IMR-90 (cell line): Measurements from ENCODE around the gene TMEM45A. TPM values are rescaled to one million over a fixed set of nuclear protein-coding genes. Genes with fewer than 3 reads are reported as not detected.

ENCODE experiments used
- ATAC-seq: fragments of 200-7000 bp; cut with Tn5 transposase; 2 replicates; pipeline ENCODE4 v1.9.1; 2020; ENCODE audit warnings: low read depth, mild to moderate bottlenecking, moderate library complexity
- BruUV-seq: library from RNA; stranded (reverse); fragments of 400-500 nt; replicated peaks from 2 replicates; lab custom pipeline; 2021; lab: Mats Ljungman, UMichigan
- CTCF ChIA-PET: fragments of 300-600 bp; formaldehyde crosslinking; extraction: SDS; loops from one replicate; lab custom pipeline; 2021; ENCODE audit warnings: antibody characterized with exemption; lab: Yijun Ruan, JAX
- POLR2A ChIA-PET: fragments of 300-600 bp; sonication (Branson Sonifier 250); formaldehyde crosslinking; loops from one replicate; lab custom pipeline; 2022; ENCODE audit warnings: antibody characterized with exemption; ENCODE audit not compliant: unreplicated experiment; lab: Charles Lee
- DNase-seq: peaks from one replicate; pipeline ENCODE4 v3.0.0; 2013
- H2AFZ ChIP-seq: replicated peaks from 2 replicates; pipeline ENCODE3; 2013; ENCODE audit warnings: low read length, mild to moderate bottlenecking; ENCODE audit not compliant: poor library complexity
- H2AK5ac ChIP-seq: 2 replicates; pipeline ENCODE4 v1.6.1; 2013; ENCODE audit warnings: low read depth, low read length, inconsistent platforms
- H2AK9ac ChIP-seq: replicated peaks from 2 replicates; pipeline ENCODE3; 2013; ENCODE audit warnings: mild to moderate bottlenecking, low read depth, low read length, moderate library complexity; ENCODE audit not compliant: poor library complexity
- H2BK120ac ChIP-seq: 2 replicates; pipeline ENCODE4 v1.6.1; 2013; ENCODE audit warnings: low read depth, low read length, inconsistent platforms
- H2BK15ac ChIP-seq: 3 replicates; pipeline ENCODE4 v1.6.1; 2013; ENCODE audit warnings: low read depth, low read length, inconsistent platforms
- H2BK20ac ChIP-seq: 2 replicates; pipeline ENCODE4 v1.6.1; 2013; ENCODE audit warnings: low read depth, mild to moderate bottlenecking, inconsistent platforms, low read length, moderate library complexity
- H2BK5ac ChIP-seq: 2 replicates; pipeline ENCODE4 v1.6.1; 2013; ENCODE audit warnings: mild to moderate bottlenecking, low read depth, low read length, inconsistent platforms; ENCODE audit not compliant: poor library complexity, severe bottlenecking
- H3K14ac ChIP-seq: replicated peaks from 2 replicates; pipeline ENCODE4 v1.6.1; 2013; ENCODE audit warnings: low read depth, low read length, inconsistent platforms
- H3K18ac ChIP-seq: 2 replicates; pipeline ENCODE4 v1.6.1; 2013; ENCODE audit warnings: low read depth, low read length, control low read depth
- H3K23ac ChIP-seq: 2 replicates; pipeline ENCODE4 v1.6.1; 2013; ENCODE audit warnings: low read depth, low read length, inconsistent platforms
- H3K27ac ChIP-seq: 2 replicates; pipeline ENCODE4 v1.5.1; 2013; ENCODE audit warnings: mild to moderate bottlenecking, control low read depth, low read length; ENCODE audit not compliant: insufficient read depth
- H3K27me3 ChIP-seq: 2 replicates; pipeline ENCODE4 v1.6.1; 2013; ENCODE audit warnings: low read length; ENCODE audit not compliant: control insufficient read depth, insufficient read depth
- H3K36me3 ChIP-seq: 2 replicates; pipeline ENCODE4 v1.6.1; 2013; ENCODE audit warnings: low read length, mixed read lengths; ENCODE audit not compliant: control insufficient read depth, insufficient read depth
- H3K4ac ChIP-seq: 2 replicates; pipeline ENCODE4 v1.6.1; 2013; ENCODE audit warnings: low read depth, low read length, inconsistent platforms
- H3K4me1 ChIP-seq: 2 replicates; pipeline ENCODE4 v1.6.1; 2013; ENCODE audit warnings: low read length, mixed read lengths; ENCODE audit not compliant: control insufficient read depth, insufficient read depth
- H3K4me2 ChIP-seq: 2 replicates; pipeline ENCODE4 v1.6.1; 2013; ENCODE audit warnings: low read depth, mild to moderate bottlenecking, control low read depth, low read length, moderate library complexity
- H3K4me3 ChIP-seq: 2 replicates; pipeline ENCODE4 v1.5.1; 2013; ENCODE audit warnings: low read depth, mild to moderate bottlenecking, control low read depth, low read length, moderate library complexity; ENCODE audit not compliant: insufficient read depth
- H3K56ac ChIP-seq: 2 replicates; pipeline ENCODE4 v1.6.1; 2013; ENCODE audit warnings: low read length, inconsistent platforms; ENCODE audit not compliant: insufficient read depth; ENCODE audit errors: extremely low read depth
- H3K79me1 ChIP-seq, 2 experiments: 2 replicates each; pipeline ENCODE4 v1.6.1; 2013; ENCODE audit warnings: low read length in 2 of 2, inconsistent platforms in 1 of 2, low read depth in 1 of 2
- H3K9ac ChIP-seq: 2 replicates; pipeline ENCODE4 v1.6.1; 2013; ENCODE audit warnings: low read depth, low read length, control low read depth
- H3K9me1 ChIP-seq: 2 replicates; pipeline ENCODE4 v1.6.1; 2013; ENCODE audit warnings: low read length, inconsistent platforms; ENCODE audit not compliant: insufficient read depth
- H3K9me3 ChIP-seq: 2 replicates; pipeline ENCODE4 v1.6.1; 2013; ENCODE audit warnings: low read length; ENCODE audit not compliant: control insufficient read depth, insufficient read depth
- H4K20me1 ChIP-seq: 2 replicates; pipeline ENCODE4 v1.6.1; 2013; ENCODE audit warnings: low read length, inconsistent platforms; ENCODE audit not compliant: insufficient read depth
- H4K5ac ChIP-seq: 2 replicates; pipeline ENCODE4 v1.6.1; 2013; ENCODE audit warnings: mild to moderate bottlenecking, low read depth, low read length, control low read depth
- H4K8ac ChIP-seq, 2 experiments: 2 replicates each; pipeline ENCODE4 v1.6.1; 2013; ENCODE audit warnings: low read depth in 2 of 2, low read length in 2 of 2, control low read depth in 1 of 2, inconsistent platforms in 1 of 2
- H4K91ac ChIP-seq: 2 replicates; pipeline ENCODE4 v1.6.1; 2013; ENCODE audit warnings: low read depth, low read length, inconsistent platforms; ENCODE audit not compliant: insufficient read depth
- CHD1 ChIP-seq: IDR thresholded peaks from 2 replicates; pipeline ENCODE4 v1.6.1; 2012; ENCODE audit warnings: low read depth, low read length, improper control_type of control experiment
- RFX5 ChIP-seq: IDR thresholded peaks from 2 replicates; pipeline ENCODE4 v1.8.0; 2012; ENCODE audit warnings: low read depth, mild to moderate bottlenecking, low read length, moderate library complexity
- WGBS, 2 experiments: methylation state at CpG; one replicate each; pipeline versions ENCODE4 v1.1.5 to v1.1.7; 2013; ENCODE audit warnings: missing lambda C conversion rate in 2 of 2; ENCODE audit not compliant: insufficient read length in 1 of 2; ENCODE audit errors: extremely low coverage in 2 of 2; 5-methylcytosine and 5-hydroxymethylcytosine counted together
- dilution Hi-C: fragments of 300-500 bp; cut with HindIII; formaldehyde crosslinking; loops from one replicate; pipeline ENCODE4 v1.14.3; 2018; ENCODE audit warnings: low sequenced_read_pairs; ENCODE audit not compliant: unreplicated experiment
- in situ Hi-C: fragments of 300-500 bp; cut with MboI; formaldehyde crosslinking; loops from 3 replicates; pipeline ENCODE4 v1.14.3; 2019; ENCODE audit warnings: low sequenced_read_pairs, inconsistent platforms, mixed read lengths
- intact Hi-C: fragments of 100-400 bp; cut with micrococcal nuclease; formaldehyde crosslinking; loops from 2 replicates; pipeline ENCODE4 v1.10.0; 2022
- polyA plus RNA-seq, 3 experiments: library from polyadenylated mRNA; depleted of rRNA; stranded (reverse); fragments of >200 nt; gene quantifications; 2 replicates each; pipeline ENCODE4 v1.2.3, GENCODE V29; 2012; ENCODE audit warnings: low replicate concordance in 1 of 3
- total RNA-seq: library from RNA; depleted of rRNA; stranded (reverse); fragments of >200 nt; gene quantifications from 2 replicates; pipeline ENCODE4 v1.2.3, GENCODE V29; 2012

Gene TMEM45A
- total and polyA plus RNA-seq, 2 of the 4 experiments (the other 2 are of a cell fraction) = 13.6 to 21.7 TPM

DNA sequence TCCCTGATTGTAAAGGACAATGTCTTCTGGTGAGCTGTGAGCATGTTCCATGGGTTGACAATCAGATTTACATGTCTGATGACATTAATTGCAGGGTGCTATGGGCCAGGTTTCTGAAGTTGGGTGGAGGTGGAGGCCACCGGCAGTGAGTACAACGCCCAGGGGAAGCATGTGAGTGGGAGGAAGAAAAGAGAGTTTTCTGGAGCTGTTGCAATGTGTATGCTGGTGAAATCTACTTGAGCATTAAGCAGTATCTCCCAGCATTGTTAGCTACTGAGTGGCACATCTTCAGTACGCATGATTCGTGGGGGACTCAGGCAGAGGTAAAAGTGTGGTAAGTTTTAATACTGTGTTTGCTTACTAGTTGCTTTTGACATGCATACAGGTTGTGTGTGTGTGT, 26.6 kb downstream of the TMEM45A start:
- POLR2A ChIA-PET = no interaction called here
- no peak overlapping the region for H2BK15ac ChIP-seq
- H2AFZ ChIP-seq = peak overlapping the region; percentile 8
- no peaks in the 10 kb centered on the region for H3K9me3 ChIP-seq
- no peak overlapping the region for H2BK120ac ChIP-seq
- H4K91ac ChIP-seq = no peak overlapping the region
- CTCF ChIA-PET = no interaction called here
- no peak overlapping the region for H2BK20ac ChIP-seq
- 81% methylated on average over 2 of the region's 4 CpGs; no CpG with 5 or more reads in 1 of the 2 experiments for WGBS, 2 experiments
- no TSS peak for BruUV-seq
- peak; percentile 30 for DNase-seq
- peak; percentile 32; the same call in 1 of the 2 replicates for ATAC-seq
- no peak overlapping the region for H2AK5ac ChIP-seq
- intact Hi-C loops = no loop called here
- H3K4me2 ChIP-seq = no peak overlapping the region
- no peaks in the 10 kb centered on the region; the same call in 1 of the 2 replicates for H3K36me3 ChIP-seq
- no peaks in the 10 kb centered on the region for H4K20me1 ChIP-seq
- H3K4me1 ChIP-seq = no peaks in the 10 kb centered on the region
- no peak overlapping the region for H3K27ac ChIP-seq
- no peak overlapping the region for H3K9ac ChIP-seq
- H3K9me1 ChIP-seq = peaks cover 7% of the 10 kb centered on the region; the same call in 1 of the 2 replicates
- no peak overlapping the region for H3K4ac ChIP-seq
- H3K4me3 ChIP-seq = no peak overlapping the region
- H3K56ac ChIP-seq = no peak overlapping the region
- in situ Hi-C loops = no loop called here
- no peak overlapping the region for H4K5ac ChIP-seq
- no peak overlapping the region for H3K14ac ChIP-seq
- TF ChIP-seq RFX5 (no peak), CHD1 (no peak)
- H2AK9ac ChIP-seq = no peak overlapping the region
- no peak overlapping the region for H3K18ac ChIP-seq
- H4K8ac ChIP-seq = no peak overlapping the region
- H2BK5ac ChIP-seq = no peak overlapping the region
- no peak overlapping the region for H3K23ac ChIP-seq
- no peaks in the 10 kb centered on the region for H3K27me3 ChIP-seq
- no peaks in the 10 kb centered on the region; a peak in 1 of 4 replicates for H3K79me1 ChIP-seq
- dilution Hi-C loops = no loop called here
